Measurements from ENCODE around the gene FBN3. TPM values are rescaled to one million over a fixed set of nuclear protein-coding genes. Genes with fewer than 3 reads are reported as not detected.

Gene FBN3
- polyA plus RNA-seq, 1 donor, result 59.0 TPM

- no peak for DNase-seq
These were observed 59.5 kb downstream of the FBN3 start for GRCh38 chr19:8089664-8090601.

DNA sequence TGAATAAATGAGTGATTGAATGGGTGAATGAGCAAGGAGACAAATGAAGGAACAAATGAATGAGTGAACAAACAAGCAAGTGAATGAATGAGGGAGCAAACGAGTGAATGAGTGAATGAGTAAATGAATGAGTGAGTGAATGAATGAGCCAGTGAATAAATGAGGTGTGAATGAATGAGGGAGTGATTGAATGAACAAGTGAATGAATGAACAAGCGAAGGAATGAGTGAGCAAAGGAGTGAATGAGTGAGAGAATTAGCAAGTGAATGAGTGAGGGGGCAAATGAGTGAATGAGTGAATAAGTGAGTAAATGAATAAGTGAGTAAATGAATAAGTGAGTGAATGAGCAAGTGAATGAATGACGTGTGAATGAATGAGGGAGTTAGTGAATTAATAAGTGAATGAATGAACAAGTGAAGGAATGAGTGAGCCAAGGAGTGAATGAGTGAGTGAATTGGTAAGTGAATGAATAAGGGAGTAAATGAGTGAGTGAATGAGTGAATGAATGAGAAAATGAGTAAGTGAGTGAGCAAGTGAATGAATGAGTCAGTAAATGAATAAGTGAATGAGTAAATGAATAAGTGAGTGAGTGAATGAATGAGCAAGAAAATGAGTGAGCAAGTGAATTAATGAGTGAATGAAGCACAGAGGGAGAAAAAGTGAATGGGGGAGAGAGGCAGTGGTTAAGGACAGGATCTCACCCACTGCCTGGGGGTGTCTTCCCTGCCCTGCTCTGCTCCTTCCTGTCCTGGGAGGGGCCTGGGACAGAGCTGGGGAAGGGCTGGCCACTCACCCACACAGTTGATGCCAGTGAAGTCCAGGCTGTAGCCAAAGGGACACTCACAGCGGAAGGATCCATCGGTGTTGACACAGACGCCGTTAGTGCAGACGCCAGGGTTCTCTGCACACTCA is 60.4 kb downstream of the FBN3 start:
- DNase-seq, result no peak

DNA sequence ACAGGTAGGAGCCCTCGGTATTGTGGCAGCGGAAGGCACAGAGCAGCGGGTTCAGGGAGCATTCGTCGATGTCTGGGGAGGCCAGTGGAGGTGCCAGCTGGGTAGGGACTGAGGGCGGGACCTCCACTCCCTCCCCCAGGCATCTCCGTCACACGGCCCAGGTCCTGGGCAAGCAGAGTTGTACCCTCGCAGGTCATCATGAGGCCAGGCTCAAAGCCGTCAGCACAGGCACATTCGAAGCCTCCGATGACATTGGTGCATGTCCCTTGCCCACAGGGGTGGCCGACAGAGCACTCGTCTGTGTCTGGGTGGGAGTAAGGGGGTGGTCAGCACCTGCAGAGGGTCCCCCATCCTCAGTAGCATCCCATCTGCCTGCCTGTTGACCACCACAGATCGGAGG is 61.5 kb downstream of the FBN3 start:
- DNase-seq, result no peak

GRCh38 chr19:8086849-8087248 is 62.5 kb downstream of the FBN3 start:
- DNase-seq, result no peak

DNA sequence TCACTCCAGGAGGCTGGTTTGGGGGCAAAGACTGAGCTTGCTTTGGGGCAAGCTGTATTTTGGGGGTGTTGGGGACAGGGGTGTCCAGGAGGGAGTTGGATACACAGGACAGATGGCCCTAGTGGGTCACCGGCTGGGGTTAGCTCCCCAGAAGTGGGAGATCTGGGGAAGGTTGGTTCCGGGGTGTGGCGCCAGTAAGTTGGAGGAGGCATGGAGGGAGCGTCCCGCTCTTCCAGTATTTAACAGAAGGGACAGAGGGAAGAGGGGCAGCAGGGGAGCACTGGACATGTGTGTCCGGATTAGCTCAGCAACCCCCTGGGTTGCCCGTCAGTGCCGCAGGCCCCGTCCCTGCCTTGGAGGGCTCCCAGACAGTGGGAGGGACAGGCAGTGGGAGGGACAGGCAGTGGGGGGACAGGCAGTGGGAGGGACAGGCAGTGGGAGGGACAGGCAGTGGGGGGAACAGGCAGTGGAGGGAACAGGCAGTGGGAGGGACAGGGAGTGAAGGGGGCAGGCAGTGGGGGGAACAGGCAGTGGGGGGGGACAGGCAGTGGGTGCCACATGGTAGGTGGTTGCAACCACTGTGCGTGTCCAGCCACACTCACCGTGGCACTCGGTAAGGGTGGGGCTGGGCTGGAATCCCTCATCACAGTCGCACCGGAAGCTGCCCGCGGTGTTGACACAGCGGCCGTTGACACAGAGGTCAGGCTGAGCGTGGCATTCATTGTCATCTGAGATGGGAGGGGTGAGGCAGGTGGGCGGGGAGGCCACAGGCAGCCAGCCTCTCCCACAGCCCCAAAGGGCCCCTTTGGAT is 63.6 kb downstream of the FBN3 start:
- DNase-seq, result peak; percentile 26

DNA sequence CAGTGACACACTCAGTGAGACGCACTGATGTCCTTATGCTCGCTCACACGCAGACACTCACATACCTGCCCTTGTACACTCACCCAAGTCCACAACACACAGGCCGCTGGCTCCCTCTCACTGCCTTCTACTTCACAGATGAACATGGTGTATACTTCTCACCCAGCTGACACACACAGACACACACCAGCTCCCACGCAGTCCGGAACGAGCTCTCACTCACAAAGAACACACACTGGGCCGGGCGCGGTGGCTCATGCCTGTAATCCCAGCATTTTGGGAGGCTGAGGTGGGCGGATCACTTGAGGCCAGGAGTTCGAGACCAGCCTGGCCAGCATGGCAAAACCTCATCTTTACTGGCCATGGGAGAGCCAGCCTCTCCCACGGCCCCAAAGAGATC is 65.2 kb downstream of the FBN3 start:
- no peak for DNase-seq

- no peak for DNase-seq
These were observed 66.3 kb downstream of the FBN3 start for GRCh38 chr19:8083141-8083540.

DNA sequence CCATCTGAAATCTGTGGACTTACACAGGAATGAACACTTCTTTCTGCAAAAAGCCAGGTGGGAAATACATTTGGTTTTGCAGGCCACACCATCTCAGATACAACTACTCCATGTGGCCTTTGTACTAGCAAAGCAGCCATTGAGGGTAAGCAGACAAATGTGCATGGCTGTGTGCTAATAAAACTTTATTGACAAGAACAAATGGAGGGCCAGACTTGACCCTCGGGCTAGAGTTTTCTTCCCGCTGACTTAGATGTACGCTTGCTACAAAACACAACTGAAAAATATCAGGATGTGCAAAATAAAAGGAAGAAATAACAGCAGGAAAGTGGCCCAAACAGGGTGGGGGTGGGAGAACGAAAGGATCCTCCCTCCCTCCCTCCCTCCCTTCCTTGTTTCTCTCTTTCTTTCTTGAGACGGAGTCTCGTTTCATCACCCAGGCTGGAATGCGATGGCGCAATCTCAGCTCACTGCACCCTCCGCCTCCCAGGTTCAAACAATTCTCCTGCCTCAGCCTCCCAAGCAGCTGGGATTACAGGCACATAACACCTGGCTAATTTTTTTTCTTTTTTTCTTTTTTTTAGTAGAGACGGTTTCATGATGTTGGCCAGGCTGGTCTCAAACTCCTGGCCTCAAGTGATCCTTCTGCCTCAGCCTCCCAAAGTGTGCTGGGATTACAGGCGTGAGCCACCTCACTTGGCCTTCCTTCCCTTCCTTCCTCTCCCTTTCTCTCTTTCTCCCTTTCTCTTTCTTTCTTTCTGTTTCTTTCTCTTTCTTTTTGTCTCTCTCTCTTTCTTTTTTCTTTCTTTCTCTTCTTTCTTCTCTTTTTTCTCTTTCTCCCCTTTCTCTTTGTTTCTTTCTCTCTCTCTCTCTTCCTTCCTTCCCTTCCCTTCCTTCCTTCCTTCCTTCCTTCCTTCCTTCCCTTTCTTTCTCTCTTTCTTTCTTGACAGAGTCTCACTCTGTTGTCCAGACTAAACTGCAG is 67.5 kb downstream of the FBN3 start:
- no peak for DNase-seq

- DNase-seq, result no peak
These were observed 68.6 kb downstream of the FBN3 start for GRCh38 chr19:8080832-8081231.

DNA sequence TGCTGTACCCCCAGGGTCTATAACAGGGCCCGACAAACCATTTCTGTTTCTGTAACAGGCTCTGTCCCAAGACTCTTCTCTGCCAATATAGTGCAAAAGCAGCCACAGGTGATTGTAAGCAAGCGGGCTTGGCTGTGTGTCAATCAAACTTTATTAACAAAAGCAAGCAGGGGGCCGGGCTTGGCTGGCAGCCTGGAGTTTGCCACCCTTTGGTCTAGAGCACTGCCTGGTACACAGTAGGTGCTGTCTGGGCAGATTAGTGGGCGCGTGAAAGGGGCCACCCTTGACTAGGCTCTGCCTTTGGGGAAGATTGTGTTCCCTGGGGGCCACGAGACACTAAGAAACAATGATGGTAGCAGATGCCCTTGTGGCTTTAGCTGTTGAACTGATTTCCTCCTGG is 69.4 kb downstream of the FBN3 start:
- DNase-seq, result no peak

DNA sequence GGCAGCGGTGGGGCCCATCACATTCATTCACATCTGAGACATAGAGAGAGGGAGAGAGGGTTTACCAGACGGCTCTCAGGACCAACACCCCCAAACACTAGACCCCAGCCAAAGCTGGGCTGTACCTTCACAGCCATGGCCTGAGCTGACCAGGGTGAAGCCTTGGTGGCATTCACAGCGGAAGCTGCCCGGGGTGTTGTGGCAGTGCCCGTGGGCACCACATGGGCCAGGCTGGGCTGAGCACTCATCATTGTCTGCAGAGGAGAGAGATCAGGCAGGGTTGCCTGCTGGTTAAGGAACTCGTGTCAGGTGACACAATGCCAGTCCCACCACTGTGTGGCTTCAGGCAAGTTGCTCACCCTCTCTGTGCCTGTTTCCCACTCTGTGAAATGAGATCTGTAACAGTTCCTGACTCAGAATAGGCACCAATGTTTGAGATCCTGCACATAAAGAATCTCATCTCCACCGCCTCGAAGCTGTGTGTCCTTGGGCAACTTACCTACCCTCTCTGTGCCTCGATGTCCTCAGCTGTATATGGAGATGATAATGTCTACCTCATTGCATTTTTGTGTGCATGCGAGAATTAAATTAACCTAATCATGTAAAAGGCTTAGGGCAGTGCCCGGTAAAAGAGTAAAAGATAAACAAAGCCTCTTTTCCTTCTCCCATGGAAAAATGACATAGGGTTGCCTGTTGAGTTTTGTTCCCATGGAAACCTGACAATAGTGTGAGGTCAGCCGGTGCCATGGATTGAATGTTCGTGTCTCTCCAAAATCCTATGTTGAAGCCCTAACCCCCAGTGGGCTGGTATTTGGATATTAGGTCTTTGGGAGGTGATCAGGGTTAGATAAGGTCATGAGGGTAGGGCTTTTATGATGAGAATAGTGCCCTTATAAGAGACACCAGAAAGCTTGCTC is 74.0 kb downstream of the FBN3 start:
- no peak for DNase-seq

DNA sequence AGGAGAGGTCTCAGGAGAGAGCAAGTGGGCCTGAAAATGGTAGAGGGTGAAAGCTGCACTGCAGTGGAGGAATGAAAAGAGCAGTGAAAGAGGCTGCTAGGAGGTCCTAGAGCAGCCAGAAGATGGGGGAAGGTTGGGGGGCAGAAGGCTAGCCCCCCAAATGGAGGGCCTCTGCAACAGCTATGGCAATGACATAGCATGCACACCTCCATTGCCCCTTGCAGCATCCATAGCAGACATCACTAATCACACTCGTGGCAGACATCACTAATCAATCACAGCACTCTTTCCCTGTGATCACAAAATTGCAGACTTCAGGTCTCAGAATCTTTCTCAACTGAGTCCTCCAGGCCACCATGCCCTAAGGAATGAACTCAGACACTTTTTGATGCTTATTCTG is 74.9 kb downstream of the FBN3 start:
- no peak for DNase-seq

- no peak for DNase-seq
These were observed 77.5 kb downstream of the FBN3 start for GRCh38 chr19:8071912-8072311.

- no peak for DNase-seq
These were observed 80.1 kb downstream of the FBN3 start for GRCh38 chr19:8069096-8069973.

- DNase-seq, result no peak
These were observed 83.5 kb downstream of the FBN3 start for GRCh38 chr19:8065875-8066261.

- no peak for DNase-seq
These were observed 84.2 kb downstream of the FBN3 start for GRCh38 chr19:8064911-8065874.

DNA sequence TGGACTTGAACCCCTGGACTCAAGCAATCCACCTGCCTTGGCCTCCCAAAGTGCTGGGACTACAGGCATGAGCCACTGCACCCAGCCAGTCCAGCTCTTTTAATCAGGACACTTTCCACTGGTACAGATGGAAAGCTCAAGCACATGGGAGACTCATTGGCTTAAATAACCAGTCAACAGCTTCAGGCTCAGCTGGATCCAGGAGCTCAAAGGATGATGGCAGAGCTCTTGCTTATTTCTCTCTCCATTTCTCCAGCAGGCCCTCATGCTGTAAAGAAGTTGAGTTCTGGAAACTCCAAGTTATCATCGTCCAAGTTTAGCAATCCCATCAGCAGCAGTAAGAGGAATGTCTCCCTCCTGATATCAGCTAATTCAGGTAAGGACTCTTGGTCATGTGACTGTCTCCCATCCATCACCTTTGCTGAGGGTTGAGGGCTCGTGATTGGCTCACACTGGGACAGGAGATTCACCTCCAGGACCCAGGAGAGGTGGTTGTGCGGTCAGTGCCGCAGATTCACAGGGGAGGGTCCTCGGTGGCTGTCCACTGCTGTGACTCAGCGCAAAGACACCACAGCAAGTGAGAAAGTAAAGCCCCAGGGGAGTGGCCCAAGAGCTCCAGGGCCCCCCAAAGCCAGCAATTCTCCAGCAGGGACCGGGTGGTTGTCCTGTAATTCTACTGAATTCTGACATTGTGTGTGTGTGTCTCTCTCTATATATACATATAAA is 91.7 kb downstream of the FBN3 start:
- no peak for DNase-seq

Measured in left kidney (tissue), 2 donors.